Peyer's patch (tissue), 4 donors: Measurements from ENCODE around the gene SLC1A2.

Experiments used
- CTCF ChIP-seq, 6 experiments: fragments of 450-650 bp in 4 of 6; fragments of 200-600 bp in 2 of 6; sonication (generic) in 1 of 6; IDR thresholded peaks; one replicate each; pipeline ENCODE4 v1.5.1; 2017 to 2019; ENCODE audit warnings: antibody characterized with exemption in 6 of 6, mild to moderate bottlenecking in 3 of 6, moderate library complexity in 1 of 6
- POLR2A ChIP-seq, 2 donors: fragments of 450-650 bp; IDR thresholded peaks; one replicate each; pipeline ENCODE4 v1.5.1; 2017; ENCODE audit warnings: antibody characterized with exemption in 2 of 2, mild to moderate bottlenecking in 2 of 2, moderate library complexity in 2 of 2

GRCh38 chr11:35373284-35373933 lies 45.9 kb downstream of the SLC1A2 start:
- peak in 3 of 6 experiments; percentile 33 to 52 (median 45) for TF ChIP-seq CTCF (IDR thresholded peaks at IDR 0.05)
- TF ChIP-seq POLR2A (IDR thresholded peaks at IDR 0.05) = no peak
